HG03457 (cell line): ENCODE results near the gene MATN3.

Experiments used
- ATAC-seq: cut with Tn5 transposase; IDR thresholded peaks from one replicate; pipeline ENCODE4 v1.9.1; 2021; ENCODE audit warnings: moderate number of reproducible peaks; ENCODE audit not compliant: unreplicated experiment

The MATN3 gene

GRCh38 chr2:20008703-20009102, 3.8 kb downstream of the MATN3 start:
- ATAC-seq = no peak

- ATAC-seq = no peak
Measured at GRCh38 chr2:20005891-20006470, 6.5 kb downstream of the MATN3 start.

GRCh38 chr2:20005067-20005627, 7.3 kb downstream of the MATN3 start:
- ATAC-seq = no peak

DNA sequence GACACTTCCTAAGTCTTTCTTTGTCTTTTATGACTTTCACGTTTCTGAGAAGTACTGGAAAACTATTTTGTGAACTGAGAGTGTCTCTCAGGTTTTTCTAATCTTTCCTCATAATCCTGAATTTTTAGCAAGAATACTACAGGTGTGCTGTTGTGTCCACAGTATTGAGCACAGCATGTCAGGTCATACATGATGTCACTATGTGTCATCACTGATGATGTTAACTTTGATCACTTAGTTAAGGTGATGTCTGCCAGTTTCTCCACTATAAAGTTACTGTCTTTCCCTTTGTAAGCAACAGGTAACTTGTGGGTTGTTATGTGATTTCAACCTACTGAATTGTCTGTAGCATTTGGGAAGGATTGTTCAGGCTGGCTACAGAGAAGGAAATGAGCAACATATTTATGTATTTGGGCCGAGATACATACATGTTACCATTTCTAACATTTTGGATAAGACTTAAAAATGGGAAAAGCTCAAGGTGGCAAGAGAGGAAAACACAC, 11.1 kb downstream of the MATN3 start:
- no peak for ATAC-seq

DNA sequence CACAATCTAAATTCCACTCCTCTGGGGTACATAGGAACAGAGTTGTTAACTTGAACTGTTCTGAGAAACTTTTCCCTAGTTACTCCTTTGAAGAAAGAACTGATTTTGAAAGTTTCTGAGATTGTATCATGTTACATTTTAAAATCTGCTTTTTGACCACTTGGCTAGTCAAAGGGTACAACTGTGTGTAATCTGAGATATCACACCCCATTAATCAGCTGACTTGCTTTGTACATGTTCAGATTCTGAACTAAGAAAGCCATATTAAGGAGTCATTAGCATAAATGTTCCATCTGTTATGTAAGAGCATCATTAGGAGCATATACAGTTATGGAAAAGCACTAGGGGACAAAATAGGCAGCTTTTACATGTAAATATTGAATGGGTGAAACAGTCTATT, 18.7 kb downstream of the MATN3 start:
- ATAC-seq = no peak

- no peak for ATAC-seq
Measured at GRCh38 chr2:19991895-19992294, 20.6 kb downstream of the MATN3 start.

DNA sequence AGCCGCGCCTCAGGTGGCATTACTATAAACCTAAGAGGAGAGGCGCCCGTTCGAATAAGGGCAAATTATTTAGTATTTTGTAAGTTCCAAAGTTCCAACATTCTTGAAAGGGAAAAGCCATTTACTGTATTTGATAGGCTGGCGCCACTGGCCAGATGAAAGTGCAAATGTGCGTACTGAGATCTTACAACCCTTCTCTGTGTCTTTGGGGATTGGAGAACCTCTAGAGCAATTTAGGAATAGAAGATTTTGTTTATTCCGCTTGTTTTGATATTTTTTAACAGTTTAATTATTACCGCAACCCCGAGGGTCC, 22.1 kb downstream of the MATN3 start:
- ATAC-seq = no peak

GRCh38 chr2:19989667-19990415, 22.6 kb downstream of the MATN3 start, which contains the start of gene WDR35:
WDR35 (minus strand) TSS chr2:19990105; CDS start chr2:19990015, 90 bp downstream.
- peak; percentile 82 for ATAC-seq

- no peak for ATAC-seq
Measured at GRCh38 chr2:19989342-19989666, 23.2 kb downstream of the MATN3 start.

DNA sequence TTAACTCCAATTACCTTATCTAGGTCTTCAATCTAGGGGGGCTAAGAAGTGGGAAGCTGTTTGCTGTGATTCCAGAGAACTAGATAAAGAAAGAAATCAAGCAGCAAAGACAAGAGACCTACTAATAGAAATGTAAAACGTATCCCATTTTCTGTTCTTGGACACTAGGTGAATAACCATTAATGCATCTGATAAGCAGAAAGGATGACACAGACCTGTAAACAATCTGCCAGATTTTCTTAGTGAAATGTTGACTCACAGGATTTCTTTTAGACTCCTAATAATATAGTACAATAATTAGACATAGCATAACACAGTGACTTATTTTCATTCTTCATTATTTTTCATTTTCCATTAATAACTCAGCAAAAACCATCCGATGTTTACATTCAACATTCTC, 23.9 kb downstream of the MATN3 start:
- ATAC-seq = no peak

GRCh38 chr2:19987936-19988335, 24.5 kb downstream of the MATN3 start:
- ATAC-seq = peak; percentile 60

DNA sequence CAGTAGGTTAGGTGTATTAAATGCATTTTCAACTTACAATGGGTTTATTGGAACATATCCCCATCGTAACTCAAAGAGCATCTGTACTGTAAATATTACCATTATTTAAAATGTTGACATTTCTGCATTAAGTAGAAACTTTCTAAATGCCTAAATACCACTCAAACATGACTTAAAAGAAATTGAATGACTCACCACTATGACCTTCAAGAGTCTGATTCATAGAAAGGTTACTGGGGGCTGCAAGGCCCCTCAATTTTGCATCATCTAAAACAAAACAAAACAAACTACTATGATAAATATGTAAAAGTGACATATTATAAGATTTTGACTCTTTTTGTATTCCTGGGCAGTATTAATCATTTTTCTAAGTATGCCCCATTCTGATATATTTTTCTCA, 30.2 kb downstream of the MATN3 start:
- ATAC-seq = no peak

DNA sequence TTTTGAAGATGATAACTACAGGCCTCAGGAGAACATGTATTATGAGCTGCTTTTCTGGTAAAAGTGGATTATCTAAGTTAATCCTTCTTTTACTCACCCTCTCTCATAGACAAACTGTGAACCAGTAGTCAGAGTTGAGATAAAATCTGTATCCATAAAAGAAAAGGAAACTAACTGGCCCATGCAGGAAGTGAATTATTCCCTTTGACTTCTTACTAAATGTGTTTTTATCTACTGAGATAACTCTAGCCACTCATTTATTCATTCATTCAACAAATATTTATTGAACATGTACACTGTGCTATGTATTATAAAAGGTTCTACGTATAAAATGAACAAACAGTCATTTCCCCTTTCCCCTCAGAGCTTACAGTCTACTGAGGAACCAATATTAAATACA, 32.5 kb downstream of the MATN3 start:
- ATAC-seq = no peak

DNA sequence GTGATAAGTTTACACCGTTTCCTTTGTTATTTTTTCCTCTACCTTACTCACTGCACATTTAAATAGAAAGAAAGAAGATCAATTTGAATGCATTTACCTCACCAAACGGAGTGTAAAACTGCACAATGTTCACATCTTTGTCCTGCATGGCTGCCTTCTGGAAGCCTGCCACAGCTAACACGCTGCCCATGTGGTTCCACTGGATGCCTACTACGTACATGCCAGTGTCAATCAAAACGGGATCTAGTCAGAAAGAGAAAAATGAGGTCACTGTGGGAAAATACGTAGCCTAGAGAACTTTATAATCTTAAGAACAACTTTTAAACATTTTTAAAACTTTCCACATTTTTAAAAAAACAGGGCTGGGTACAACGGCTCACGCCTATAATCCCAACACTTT, 39.0 kb downstream of the MATN3 start:
- no peak for ATAC-seq

DNA sequence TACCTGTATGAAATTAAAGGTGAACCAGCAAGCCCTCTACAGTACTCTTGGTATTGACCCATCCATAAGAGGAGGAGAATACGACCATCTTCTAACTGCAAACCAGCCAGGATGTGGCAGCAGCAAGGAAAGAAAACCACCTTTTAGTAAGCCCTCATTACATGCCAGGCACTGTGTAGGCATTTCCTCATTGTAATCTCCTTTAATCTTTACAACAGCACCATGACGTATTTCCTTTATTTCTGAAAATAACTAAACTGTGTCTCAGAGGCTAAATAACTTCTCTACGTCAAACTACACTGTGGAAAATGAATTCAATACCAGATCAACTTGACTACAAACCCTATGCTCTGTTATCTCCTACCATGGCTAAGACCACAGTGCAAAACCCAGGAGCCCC, 40.8 kb downstream of the MATN3 start:
- no peak for ATAC-seq

GRCh38 chr2:19963386-19963785, 49.1 kb downstream of the MATN3 start:
- ATAC-seq = no peak

DNA sequence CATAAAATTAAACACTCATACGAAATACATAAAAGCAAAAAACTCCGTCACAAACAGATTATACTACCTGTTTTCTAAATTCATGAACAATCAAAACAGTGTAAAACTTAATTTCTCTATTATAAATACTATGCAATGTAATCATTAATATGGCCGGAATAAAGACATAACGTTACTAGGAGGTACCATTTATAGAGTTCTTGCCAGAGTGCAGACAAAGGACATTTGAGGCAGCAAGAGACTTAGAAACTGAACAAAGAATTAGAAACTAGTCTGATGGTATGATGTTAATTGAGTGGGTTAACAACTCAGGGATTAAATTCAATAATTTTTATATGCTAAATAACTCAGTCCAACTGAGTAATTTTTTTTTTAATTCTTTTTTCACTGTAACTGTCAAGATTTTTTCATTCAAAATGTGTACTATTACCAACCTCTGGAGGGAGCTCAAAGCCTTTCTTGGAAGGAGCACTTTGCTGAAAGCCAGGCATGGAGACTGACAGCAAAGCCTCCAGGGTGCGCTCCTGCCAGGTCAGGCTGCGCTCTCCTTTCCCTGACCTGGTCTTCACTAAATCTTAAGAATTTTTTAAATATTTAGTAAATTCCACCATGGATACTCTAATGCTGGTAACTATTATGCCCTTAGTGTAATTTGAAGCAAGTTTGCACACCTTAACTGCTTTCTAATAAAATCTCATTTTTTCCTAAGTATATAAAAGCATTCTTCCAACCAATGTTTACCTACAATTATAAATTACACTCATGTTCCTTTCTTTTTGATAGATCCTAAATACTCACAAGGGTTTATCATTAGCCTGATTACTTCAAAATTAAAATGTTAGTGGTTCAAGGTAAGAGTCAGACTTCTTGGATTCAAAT, 56.7 kb downstream of the MATN3 start:
- ATAC-seq = no peak

- no peak for ATAC-seq
Measured at GRCh38 chr2:19949071-19949470, 63.4 kb downstream of the MATN3 start.

DNA sequence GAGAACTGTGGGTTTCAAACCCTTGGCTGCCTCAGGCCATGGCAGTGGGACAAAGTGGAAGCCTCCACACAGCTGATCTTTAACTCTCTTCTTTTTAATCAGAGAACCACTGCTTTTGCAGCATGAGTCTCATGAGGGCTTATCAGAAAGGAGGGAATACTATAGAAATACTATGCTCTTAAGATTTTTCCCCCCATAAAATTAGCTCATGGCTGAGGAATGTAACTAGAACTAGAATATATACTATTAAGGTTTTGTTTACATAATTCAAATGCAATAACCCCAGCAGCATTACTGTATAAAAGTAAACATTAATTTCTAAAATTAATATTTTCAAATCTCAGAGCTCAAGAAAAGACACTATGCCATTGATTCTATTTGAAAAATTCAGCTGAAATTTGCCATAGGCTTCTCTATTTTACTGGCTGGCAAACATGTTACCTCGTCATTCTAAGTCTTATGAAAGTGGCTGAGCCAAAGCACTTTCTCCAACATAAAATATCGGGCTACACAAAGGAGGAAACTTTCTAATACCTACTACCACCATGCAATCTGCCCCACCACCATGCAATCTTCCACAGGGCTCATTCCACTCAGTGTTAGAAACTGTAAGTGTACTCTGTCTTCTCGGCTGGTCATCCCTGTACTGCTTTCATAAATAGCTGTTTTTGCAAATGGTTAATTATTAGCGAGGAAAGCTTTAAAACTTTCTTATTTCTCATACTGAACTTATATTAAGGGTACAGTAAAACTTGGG, 65.1 kb downstream of the MATN3 start:
- no peak for ATAC-seq

GRCh38 chr2:19944205-19944845, 68.1 kb downstream of the MATN3 start:
- ATAC-seq = no peak
